Activated CD4-positive, alpha-beta memory T cell treated with anti-CD3 and anti-CD28 coated beads for 36 hours (primary cell): Measurements from ENCODE around the gene G3BP1. TPM values are rescaled to one million over a fixed set of nuclear protein-coding genes. Genes with fewer than 3 reads are reported as not detected.
"Not testable (repeated sequence)": the region's sequence is repeated elsewhere in the genome, so short reads cannot be mapped to it uniquely, and the experiment has no call there.

ENCODE experiments used
- CTCF ChIA-PET: fragments of 350-600 bp; sonication (Branson Sonifier 250); formaldehyde crosslinking; loops from one replicate; lab custom pipeline; 2021; ENCODE audit warnings: antibody characterized with exemption, inconsistent platforms; lab: Charles Lee
- POLR2A ChIA-PET: fragments of 350-600 bp; sonication (Branson Sonifier 250); formaldehyde crosslinking; loops from one replicate; lab custom pipeline; 2021; ENCODE audit warnings: antibody characterized with exemption; lab: Charles Lee
- DNase-seq: peaks from one replicate; pipeline ENCODE4 v3.0.0-alpha.2; 2020
- H3K27ac Mint-ChIP-seq: one replicate; pipeline ENCODE4 v1.8.0; 2021; ENCODE audit warnings: mixed read lengths
- H3K27me3 Mint-ChIP-seq: one replicate; pipeline ENCODE4 v1.8.0; 2021; ENCODE audit warnings: mixed read lengths
- H3K36me3 Mint-ChIP-seq: one replicate; pipeline ENCODE4 v1.8.0; 2021; ENCODE audit warnings: mixed read lengths
- H3K4me1 Mint-ChIP-seq: one replicate; pipeline ENCODE4 v1.8.0; 2021; ENCODE audit warnings: low read depth, mixed read lengths
- H3K4me3 Mint-ChIP-seq: one replicate; pipeline ENCODE4 v1.8.0; 2021; ENCODE audit warnings: mild to moderate bottlenecking, mixed read lengths
- H3K9me3 Mint-ChIP-seq: one replicate; pipeline ENCODE4 v1.8.0; 2021; ENCODE audit warnings: mixed read lengths
- intact Hi-C: fragments of 100-400 bp; cut with micrococcal nuclease; formaldehyde crosslinking; loops from one replicate; pipeline ENCODE4 v1.15.1; 2023
- total RNA-seq, 2 experiments: library from RNA; stranded (reverse); gene quantifications; one replicate each; pipeline ENCODE4 v1.2.3, GENCODE V29; 2021

The G3BP1 gene
- total RNA-seq, 2 experiments from 2014 or later, result 237 TPM

DNA sequence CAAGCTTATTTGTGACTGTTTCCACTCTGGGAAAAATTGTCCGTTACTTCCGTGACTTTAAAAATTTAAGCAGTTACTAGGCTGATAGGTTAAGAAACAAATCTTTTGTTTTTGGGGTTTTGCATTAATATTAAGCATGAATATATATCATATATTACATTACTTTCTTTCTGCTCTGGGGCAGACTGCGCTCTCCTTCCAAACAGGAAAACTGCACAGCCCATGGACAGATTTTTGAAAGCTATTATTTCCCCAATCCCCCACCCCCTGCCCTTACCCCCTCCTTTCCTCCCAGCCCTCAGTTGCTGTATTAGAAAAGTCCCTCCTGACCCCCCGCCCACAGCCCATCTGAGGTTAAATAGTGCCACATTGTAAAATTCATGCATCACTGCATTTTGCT is 50.4 kb downstream of the G3BP1 start:
- CTCF ChIA-PET, result interaction anchor here (1.6 to 4.1 kb wide), 2 partner anchors 170 to 526 kb away, joined by 3 to 38 read pairs; no protein-coding TSS in a partner anchor

DNA sequence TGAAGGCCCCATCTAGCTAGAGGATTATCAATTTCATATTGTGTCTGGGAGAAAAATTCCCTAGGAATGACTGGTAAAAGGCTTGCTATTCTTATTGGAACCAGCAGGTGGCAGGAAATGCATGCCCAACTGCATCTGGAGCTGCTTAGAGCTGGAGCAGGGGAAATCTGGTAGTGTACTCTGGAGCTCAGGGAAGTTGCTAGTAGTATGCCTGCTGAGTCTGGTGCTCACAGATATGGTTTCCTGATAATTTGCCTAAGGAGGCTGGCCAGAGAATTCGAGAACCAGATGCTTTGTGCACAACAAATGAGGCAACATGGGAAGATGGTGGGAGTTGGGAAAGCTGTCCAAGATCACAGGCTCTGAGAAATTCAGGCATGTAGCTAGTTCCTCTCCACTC is 53.7 kb downstream of the G3BP1 start:
- H3K36me3 Mint-ChIP-seq, result peaks cover 24% of the 10 kb centered on the region
- intact Hi-C loops, result loop anchor here (1.0 to 2.0 kb wide), 2 partner anchors 318 to 679 kb away; no protein-coding TSS in a partner anchor
- no peak overlapping the region for H3K4me3 Mint-ChIP-seq
- H3K4me1 Mint-ChIP-seq, result peaks cover 8% of the 10 kb centered on the region
- ChIA-PET POLR2A (no interaction called here), CTCF (interaction anchor here (0.7 to 5.0 kb wide), 21 partner anchors 8 to 689 kb away, joined by 3 to 134 read pairs (median 6); partner anchors contain the start of genes ATOX1 and GLRA1)
- peaks cover 8% of the 10 kb centered on the region for H3K9me3 Mint-ChIP-seq
- no peaks in the 10 kb centered on the region for H3K27me3 Mint-ChIP-seq
- peak; percentile 38 for DNase-seq
- no peak overlapping the region for H3K27ac Mint-ChIP-seq

More for the DNA sequence above, 50.4 kb downstream of the G3BP1 start:
- Mint-ChIP-seq H3K9me3 (no peaks in the 10 kb centered on the region), H3K36me3 (peaks cover 8% of the 10 kb centered on the region), H3K27me3 (no peaks in the 10 kb centered on the region), H3K27ac (no peak overlapping the region), H3K4me1 (no peaks in the 10 kb centered on the region), H3K4me3 (no peak overlapping the region)
- POLR2A ChIA-PET, result no interaction called here
- no peak for DNase-seq
- intact Hi-C loops, result no loop called here

DNA sequence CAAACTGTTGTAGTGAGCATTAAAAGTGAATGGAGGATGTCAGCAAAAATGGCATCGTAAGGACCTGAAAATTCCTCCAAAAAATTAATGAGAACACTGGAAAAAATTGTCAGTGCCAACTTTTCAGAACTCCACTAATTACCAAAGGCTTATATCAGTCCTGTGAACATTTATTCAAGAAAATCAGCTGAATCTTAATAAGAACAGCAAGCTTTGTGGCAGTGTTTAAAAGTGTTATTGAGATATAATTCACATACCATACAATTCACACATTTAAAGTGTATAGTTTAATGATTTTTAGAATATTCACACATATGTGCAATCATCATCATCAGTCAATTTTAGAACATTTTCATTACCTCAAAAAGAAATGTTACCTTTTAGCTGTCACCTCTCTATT is 57.6 kb downstream of the G3BP1 start:
- Mint-ChIP-seq H3K9me3 (peaks cover 37% of the 10 kb centered on the region), H3K4me1 (peaks cover 20% of the 10 kb centered on the region), H3K4me3 (no peak overlapping the region), H3K27me3 (no peaks in the 10 kb centered on the region), H3K36me3 (peaks cover 51% of the 10 kb centered on the region), H3K27ac (no peak overlapping the region)
- ChIA-PET POLR2A (interaction anchor here (0.6 kb wide), 1 partner anchor 257 kb away, joined by 3 read pairs; no protein-coding TSS in a partner anchor), CTCF (interaction anchor here (2.9 kb wide), 1 partner anchor 314 kb away, joined by 13 read pairs; no protein-coding TSS in a partner anchor)
- intact Hi-C loops, result no loop called here
- no peak for DNase-seq

DNA sequence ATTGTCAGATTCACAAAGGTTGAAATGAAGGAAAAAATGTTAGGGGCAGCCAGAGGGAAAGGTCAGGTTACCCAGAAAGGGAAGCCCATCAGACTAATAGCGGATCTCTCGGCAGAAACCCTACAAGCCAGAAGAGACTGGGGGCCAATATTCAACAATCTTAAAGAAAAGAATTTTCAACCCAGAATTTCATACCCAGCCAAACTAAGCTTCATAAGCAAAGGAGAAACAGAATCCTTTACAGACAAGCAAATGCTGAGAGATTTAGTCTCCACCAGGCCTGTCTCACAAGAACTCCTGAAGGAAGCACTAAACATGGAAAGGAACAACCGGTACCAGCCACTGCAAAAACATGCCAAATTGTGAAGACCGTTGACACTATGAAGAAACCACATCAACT is 61.1 kb downstream of the G3BP1 start:
- H3K4me1 Mint-ChIP-seq, result peaks cover 20% of the 10 kb centered on the region
- H3K36me3 Mint-ChIP-seq, result peaks cover 53% of the 10 kb centered on the region

DNA sequence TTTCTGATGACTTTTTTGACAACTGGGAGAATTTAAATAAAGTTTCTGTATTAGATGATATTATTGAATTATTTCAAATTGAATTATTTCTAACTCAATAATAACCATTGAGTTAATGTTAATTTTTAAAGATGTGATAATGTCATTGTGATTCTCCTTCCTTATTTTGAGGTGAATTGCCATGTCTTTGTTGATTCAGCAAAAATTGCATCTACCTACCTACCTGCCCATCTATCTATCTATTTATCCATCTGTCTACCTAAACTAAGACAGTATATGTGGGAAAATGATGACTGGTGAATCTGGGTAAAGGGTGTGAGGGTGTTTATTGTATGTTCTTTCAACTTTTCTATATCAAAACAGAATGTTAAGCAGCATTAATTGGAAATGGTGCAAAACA is 75.0 kb downstream of the G3BP1 start:
- no peak overlapping the region for H3K4me3 Mint-ChIP-seq
- no peaks in the 10 kb centered on the region for H3K27me3 Mint-ChIP-seq
- peaks cover 3% of the 10 kb centered on the region for H3K9me3 Mint-ChIP-seq
- intact Hi-C loops, result no loop called here
- ChIA-PET CTCF (no interaction called here), POLR2A (no interaction called here)
- no peak for DNase-seq
- no peaks in the 10 kb centered on the region for H3K4me1 Mint-ChIP-seq
- H3K36me3 Mint-ChIP-seq, result no peaks in the 10 kb centered on the region
- no peak overlapping the region for H3K27ac Mint-ChIP-seq

More for the DNA sequence above, 61.1 kb downstream of the G3BP1 start:
- H3K27ac Mint-ChIP-seq, intact Hi-C loops, CTCF ChIA-PET, POLR2A ChIA-PET, H3K4me3 Mint-ChIP-seq, H3K27me3 Mint-ChIP-seq, DNase-seq: not testable (repeated sequence)
- H3K9me3 Mint-ChIP-seq, result peaks cover 66% of the 10 kb centered on the region

DNA sequence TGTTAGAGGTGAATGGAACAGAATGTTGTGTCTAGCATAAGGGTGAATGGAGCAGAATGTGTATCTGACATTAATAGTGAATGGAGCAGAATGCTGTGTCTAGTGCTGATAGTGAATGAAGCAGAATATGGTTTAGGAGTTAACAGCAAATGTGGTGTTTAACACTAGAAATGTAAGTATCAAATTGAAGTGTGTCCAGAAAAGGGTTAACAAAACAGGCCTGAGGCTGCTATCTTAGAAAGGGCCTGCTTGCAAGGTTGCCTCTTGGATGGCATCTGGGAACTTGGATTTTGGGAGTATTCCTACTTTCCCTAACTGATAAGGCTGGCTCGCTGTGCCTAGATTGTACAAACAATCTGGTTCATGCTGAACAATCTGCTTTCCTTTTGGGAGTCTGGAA is 76.1 kb downstream of the G3BP1 start:
- Mint-ChIP-seq H3K4me1 (no peaks in the 10 kb centered on the region), H3K9me3 (no peaks in the 10 kb centered on the region), H3K36me3 (no peaks in the 10 kb centered on the region), H3K27ac (no peak overlapping the region), H3K27me3 (no peaks in the 10 kb centered on the region), H3K4me3 (no peak overlapping the region)
- POLR2A ChIA-PET, result no interaction called here
- DNase-seq, result no peak
- CTCF ChIA-PET, result no interaction called here
- intact Hi-C loops, result no loop called here

DNA sequence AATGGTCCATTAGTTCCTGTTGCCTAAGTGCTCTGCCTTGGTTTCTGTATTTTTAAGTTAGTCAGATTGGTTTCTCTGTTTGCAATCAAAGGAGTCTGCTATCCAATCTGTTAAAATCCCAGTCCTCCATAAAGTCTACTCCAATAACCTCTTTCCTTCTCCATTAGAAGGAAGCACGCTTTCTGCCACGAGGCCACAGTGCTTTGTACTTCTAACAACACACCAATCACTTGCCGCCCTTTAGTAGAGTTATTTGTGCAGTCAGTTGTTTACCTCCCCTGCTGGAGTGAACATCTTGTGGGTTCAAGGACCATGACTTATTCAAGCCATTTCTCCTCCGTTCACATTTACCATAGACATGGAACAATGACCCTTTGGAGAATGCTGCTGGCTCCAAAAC is 83.9 kb downstream of the G3BP1 start:
- Mint-ChIP-seq H3K4me1 (no peaks in the 10 kb centered on the region), H3K27ac (no peak overlapping the region), H3K4me3 (no peak overlapping the region), H3K27me3 (no peaks in the 10 kb centered on the region), H3K36me3 (no peaks in the 10 kb centered on the region), H3K9me3 (peaks cover under 1% of the 10 kb centered on the region)
- ChIA-PET POLR2A (no interaction called here), CTCF (no interaction called here)
- DNase-seq, result no peak
- intact Hi-C loops, result no loop called here

DNA sequence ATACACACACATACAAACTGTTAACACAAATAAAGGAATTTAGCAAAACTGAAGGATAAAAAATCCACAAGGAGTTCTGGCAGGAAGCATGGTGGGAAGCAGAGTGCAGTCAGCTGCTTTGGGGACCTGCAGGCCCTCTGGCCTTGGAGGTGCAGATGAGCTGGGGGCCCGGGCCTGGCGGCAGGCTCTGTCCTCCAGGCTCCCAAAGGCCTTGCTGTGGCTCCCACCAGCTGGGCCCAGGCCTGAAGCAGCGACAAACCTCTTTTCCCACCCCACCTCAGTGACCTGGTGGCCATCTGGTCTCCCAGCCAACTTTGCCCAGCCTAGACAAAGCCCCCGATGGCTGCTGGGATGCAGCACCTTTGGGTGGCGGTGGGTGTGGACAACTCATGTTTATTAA is 85.1 kb downstream of the G3BP1 start:
- peaks cover 3% of the 10 kb centered on the region for H3K9me3 Mint-ChIP-seq
- H3K4me3 Mint-ChIP-seq, result no peak overlapping the region
- no peak for DNase-seq
- intact Hi-C loops, result no loop called here
- ChIA-PET CTCF (no interaction called here), POLR2A (no interaction called here)
- no peaks in the 10 kb centered on the region for H3K27me3 Mint-ChIP-seq
- H3K27ac Mint-ChIP-seq, result no peak overlapping the region
- no peaks in the 10 kb centered on the region for H3K4me1 Mint-ChIP-seq
- H3K36me3 Mint-ChIP-seq, result no peaks in the 10 kb centered on the region

DNA sequence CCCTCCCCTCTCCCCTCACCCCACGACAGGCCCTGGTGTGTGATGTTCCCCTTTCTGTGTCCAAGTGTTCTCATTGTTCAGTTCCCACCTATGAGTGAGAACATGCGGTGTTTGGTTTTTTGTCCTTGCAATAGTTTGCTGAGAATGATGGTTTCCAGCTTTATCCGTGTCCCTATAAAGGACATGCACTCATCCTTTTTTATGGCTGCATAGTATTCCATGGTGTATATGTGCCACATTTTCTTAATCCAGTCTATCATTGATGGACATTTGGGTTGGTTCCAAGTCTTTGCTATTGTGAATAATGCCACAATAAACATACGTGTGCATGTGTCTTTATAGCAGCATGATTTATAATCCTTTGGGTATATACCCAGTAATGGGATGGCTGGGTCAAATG is 89.1 kb downstream of the G3BP1 start:
- H3K9me3 Mint-ChIP-seq, DNase-seq, H3K36me3 Mint-ChIP-seq, POLR2A ChIA-PET, H3K27me3 Mint-ChIP-seq, H3K4me1 Mint-ChIP-seq, H3K27ac Mint-ChIP-seq, H3K4me3 Mint-ChIP-seq, intact Hi-C loops, CTCF ChIA-PET: not testable (repeated sequence)

Other genes with a start within 250 kb of the G3BP1 start
- gene FAT2, start 180.6 kb upstream of the G3BP1 start, total RNA-seq, result not detected
- gene SPARC, start 85.0 kb upstream of the G3BP1 start, total RNA-seq, result not detected
- gene ATOX1, start 13.3 kb upstream of the G3BP1 start, total RNA-seq, result 10 to 100 TPM; 83.1 to 89.9 TPM
- gene GLRA1, start 152.9 kb downstream of the G3BP1 start, total RNA-seq, result not detected